SJSA1 (cell line): ENCODE data around the gene MTX2. TPM values are rescaled to one million over a fixed set of nuclear protein-coding genes. Genes with fewer than 3 reads are reported as not detected.
A peak's percentile ranks its signal among the peaks of the same experiment; 100 is the strongest.

Experiments
- DNase-seq, 2 experiments: peaks; one replicate each; pipeline ENCODE4 v3.0.0-alpha.2; 2015 to 2020; ENCODE audit warnings: low spot score in 2 of 2, low read depth in 1 of 2
- H3K27ac ChIP-seq: fragments of 250-450 bp; sonication (Bioruptor Pico); 2 replicates; pipeline ENCODE4 v1.5.1; 2020; ENCODE audit warnings: mild to moderate bottlenecking, moderate library complexity
- H3K27me3 ChIP-seq: fragments of 250-450 bp; sonication (Bioruptor Pico); replicated peaks from 2 replicates; pipeline ENCODE4 v1.5.1; 2020; ENCODE audit warnings: mild to moderate bottlenecking, moderate library complexity
- H3K36me3 ChIP-seq: fragments of 250-450 bp; sonication (Bioruptor Pico); 2 replicates; pipeline ENCODE4 v1.5.1; 2020; ENCODE audit warnings: mild to moderate bottlenecking
- H3K4me1 ChIP-seq: fragments of 250-450 bp; sonication (Bioruptor Pico); replicated peaks from 2 replicates; pipeline ENCODE4 v1.6.1; 2021; ENCODE audit warnings: mild to moderate bottlenecking
- H3K4me3 ChIP-seq: fragments of 250-450 bp; sonication (Bioruptor Pico); 2 replicates; pipeline ENCODE4 v1.5.1; 2020; ENCODE audit warnings: mild to moderate bottlenecking
- H3K9me3 ChIP-seq: fragments of 250-450 bp; sonication (Bioruptor Pico); replicated peaks from 2 replicates; pipeline ENCODE4 v1.5.1; 2020; ENCODE audit warnings: mild to moderate bottlenecking
- total RNA-seq: library from RNA; depleted of rRNA; stranded (reverse); fragments of >200 nt; shearing (Covaris generic); gene quantifications from 2 replicates; pipeline ENCODE4 v1.2.3, GENCODE V29; 2014

Gene MTX2
- total RNA-seq, 1 experiment from 2014 or later = 34.3 TPM

DNA sequence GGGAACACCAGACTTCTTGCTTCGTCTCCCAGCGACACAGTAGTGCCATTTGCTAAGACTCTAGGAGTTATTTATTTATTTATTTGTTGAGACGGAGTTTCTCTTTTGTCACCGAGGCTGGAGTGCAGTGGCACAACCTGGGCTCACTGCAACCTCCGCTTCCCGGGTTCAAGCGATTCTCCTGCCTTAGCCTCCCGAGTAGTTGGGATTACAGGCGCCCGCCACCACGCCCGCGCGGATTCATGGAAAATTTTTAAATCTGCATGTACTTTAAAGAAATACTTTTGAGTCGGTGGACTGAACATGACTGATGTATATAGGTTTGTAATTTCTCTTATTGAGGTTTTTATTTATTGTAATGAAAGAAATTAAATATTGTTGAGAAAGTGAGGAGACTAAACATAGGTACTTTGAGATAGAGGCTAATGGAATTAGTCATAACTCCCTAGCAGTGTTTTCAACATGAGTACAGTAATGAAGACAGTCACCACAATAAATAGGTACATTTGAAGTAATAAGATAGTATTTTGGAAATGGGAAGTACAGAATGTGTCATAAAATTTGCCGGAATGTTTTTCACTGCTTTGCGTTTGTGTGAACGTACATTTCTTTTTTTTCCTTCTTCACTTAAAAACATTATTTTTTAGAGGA is 983 bp downstream of the MTX2 start:
- H3K27ac ChIP-seq = peak overlapping the region; percentile 72; the same call in 1 of the 2 replicates
- no peak for DNase-seq
- no peaks in the 10 kb centered on the region for H3K4me1 ChIP-seq

DNA sequence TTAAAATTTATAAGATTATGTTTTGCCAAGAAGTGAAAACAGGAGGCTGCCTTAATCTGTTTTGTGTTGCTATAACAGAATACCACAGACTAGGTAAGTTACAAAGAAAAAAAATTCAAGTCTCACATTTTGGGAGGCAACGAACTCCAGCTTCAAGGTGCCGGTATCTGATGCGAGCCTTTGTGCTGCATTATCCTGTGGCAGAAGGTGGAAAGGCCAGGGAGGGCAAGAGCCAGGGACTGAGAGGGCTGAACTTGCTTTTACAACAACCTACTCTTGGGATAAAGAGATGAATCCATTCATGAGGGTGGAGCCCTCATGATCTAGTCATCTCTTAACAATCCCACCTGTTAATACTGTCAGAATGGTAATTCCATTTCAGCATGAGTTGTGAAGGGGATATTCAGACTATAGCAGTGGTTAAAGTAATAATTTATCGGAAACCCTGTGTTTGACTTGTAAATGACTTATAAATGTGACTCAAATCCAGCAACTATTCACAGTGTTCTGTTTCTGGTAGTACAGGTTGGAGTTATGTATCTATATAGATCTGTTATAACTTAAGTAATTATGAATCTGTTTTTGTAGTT is 3.7 kb downstream of the MTX2 start:
- Histone ChIP-seq H3K4me1 (no peaks in the 10 kb centered on the region), H3K4me3 (no peak overlapping the region), H3K27ac (no peak overlapping the region), H3K9me3 (no peaks in the 10 kb centered on the region), H3K27me3 (no peaks in the 10 kb centered on the region), H3K36me3 (0 out of 2 replicates have a peak, but pooled peaks cover 2% of the 10 kb centered on the region)
- no peak for DNase-seq

More for the DNA sequence above, 983 bp downstream of the MTX2 start:
- no peaks in the 10 kb centered on the region for H3K27me3 ChIP-seq
- no peaks in the 10 kb centered on the region for H3K36me3 ChIP-seq
- H3K4me3 ChIP-seq = peak overlapping the region; percentile 82
- no peaks in the 10 kb centered on the region for H3K9me3 ChIP-seq

DNA sequence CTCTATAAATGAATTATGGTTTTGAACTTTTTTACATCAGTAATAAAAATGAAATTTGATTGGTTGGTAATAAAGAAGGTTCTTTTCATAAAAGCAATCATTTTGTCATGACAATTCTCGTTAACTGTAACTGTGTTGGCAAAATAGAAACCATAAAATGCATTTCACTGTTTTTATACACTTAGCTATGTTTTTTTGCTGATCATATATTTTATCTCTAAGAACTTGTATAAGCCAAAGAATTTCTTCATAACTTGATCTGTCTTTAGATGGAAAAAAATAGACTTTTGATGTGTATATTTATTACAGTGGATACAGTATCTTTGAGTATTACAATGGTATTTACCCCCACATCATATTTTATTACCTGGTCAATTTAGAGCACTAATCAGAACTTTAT is 9.7 kb downstream of the MTX2 start:
- no peak overlapping the region for H3K27ac ChIP-seq
- no peak for DNase-seq

DNA sequence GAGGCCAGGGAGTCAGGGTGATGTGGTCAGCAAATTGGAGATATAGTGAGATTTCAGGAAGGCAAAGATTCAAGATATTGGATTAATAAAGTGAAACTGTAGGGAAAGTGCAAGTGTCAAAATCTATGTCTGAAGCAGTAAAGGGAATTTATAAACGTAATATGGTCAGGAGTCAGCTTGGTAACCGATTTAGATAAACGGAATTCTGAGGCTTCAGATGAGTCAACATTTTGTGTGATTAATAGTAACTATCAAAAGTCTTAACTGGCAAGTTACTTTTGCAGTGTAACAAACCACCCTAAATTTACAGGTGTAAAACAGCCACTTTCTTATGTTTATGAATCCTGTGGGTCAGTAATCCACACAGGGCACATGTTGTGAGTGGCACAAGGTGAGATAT is 10.9 kb downstream of the MTX2 start:
- Histone ChIP-seq H3K4me1 (peaks cover 13% of the 10 kb centered on the region), H3K27ac (no peak overlapping the region), H3K36me3 (0 out of 2 replicates have a peak, but pooled peaks cover 2% of the 10 kb centered on the region), H3K4me3 (no peak overlapping the region), H3K27me3 (no peaks in the 10 kb centered on the region), H3K9me3 (no peaks in the 10 kb centered on the region)
- DNase-seq = no peak

More for the DNA sequence above, 9.7 kb downstream of the MTX2 start:
- no peak overlapping the region for H3K4me3 ChIP-seq
- H3K36me3 ChIP-seq = 0 out of 2 replicates have a peak, but pooled peaks cover 2% of the 10 kb centered on the region
- H3K27me3 ChIP-seq = no peaks in the 10 kb centered on the region
- peaks cover 13% of the 10 kb centered on the region for H3K4me1 ChIP-seq
- no peaks in the 10 kb centered on the region for H3K9me3 ChIP-seq

DNA sequence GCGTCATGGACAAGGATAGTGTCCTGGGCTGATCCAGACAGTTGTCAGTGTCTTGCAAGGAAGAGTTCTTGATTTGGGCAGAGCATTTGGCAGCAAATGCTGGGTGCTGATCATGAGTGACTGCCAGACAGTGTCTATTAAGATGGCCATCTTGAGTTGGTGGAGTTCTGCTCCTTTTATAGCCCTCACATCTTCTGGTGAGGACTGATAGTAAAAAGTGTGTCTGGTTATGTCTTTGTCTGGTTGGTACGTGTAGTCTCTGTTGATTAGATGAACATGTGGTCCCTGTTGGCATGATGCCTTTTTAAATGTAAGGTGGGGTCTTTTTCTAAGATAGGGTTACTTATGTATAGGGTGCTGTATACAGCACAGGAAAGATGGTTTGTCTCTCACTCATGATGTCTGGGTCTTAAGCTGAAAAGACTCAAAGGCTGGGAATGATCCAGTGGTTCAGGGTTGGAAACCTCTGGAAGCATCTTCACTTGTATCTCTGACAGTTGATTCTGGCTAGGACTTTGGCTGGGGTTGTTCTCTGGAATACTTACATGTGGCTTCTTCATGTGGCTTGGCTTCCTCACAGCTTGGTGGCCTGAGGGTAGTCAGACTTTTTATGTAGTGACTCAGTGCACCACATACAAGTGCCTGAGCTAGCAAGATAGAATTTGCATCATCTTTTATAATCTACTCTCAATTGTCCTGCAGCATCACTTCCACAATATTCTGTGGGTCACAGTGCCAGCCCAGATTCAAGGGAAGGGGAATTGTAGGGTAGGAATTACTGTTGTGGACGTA is 11.8 kb downstream of the MTX2 start:
- Histone ChIP-seq H3K36me3 (0 out of 2 replicates have a peak, but pooled peaks cover 2% of the 10 kb centered on the region), H3K4me3 (no peak overlapping the region), H3K27ac (no peak overlapping the region), H3K4me1 (peaks cover 13% of the 10 kb centered on the region), H3K27me3 (no peaks in the 10 kb centered on the region), H3K9me3 (no peaks in the 10 kb centered on the region)
- DNase-seq = no peak

DNA sequence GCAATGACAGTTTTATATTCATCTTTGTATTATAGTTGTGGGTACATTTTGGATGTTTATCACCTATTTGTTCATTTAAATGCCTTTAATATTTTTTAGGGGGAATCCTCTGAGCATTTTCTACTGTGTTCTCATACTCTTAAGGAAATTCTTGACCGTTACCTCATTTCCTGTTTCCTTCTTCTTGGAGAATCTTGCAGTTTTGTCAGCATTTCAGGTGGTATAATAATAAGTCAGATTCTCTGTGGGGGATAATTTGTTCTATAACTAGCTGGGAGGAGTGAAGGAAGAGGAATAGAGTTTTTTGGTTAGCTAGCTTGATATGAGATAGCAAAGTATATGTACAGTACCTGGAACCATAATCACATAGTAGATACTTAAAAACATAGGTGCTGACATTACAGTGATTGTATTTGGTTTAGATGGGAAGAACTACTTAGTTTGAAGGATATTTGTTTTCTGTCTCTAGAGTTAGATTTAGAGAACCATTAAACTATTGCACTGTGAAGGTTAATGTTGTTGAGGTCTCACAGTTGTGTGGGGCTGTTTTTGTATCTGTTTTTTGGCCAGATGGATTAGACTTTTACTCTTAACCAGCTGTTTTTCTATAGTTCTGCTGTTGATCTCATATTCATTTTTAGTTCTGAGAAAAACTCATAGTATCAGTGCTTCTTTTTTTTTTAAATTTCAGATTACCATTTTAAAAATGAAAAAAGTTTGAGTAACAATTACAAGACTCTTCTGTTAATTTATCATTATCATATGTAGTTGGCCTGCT is 14.2 kb downstream of the MTX2 start:
- no peaks in the 10 kb centered on the region for H3K36me3 ChIP-seq
- no peaks in the 10 kb centered on the region for H3K9me3 ChIP-seq
- H3K27me3 ChIP-seq = no peaks in the 10 kb centered on the region
- no peak overlapping the region for H3K4me3 ChIP-seq
- no peak overlapping the region for H3K27ac ChIP-seq
- DNase-seq = no peak
- peaks cover 13% of the 10 kb centered on the region for H3K4me1 ChIP-seq

DNA sequence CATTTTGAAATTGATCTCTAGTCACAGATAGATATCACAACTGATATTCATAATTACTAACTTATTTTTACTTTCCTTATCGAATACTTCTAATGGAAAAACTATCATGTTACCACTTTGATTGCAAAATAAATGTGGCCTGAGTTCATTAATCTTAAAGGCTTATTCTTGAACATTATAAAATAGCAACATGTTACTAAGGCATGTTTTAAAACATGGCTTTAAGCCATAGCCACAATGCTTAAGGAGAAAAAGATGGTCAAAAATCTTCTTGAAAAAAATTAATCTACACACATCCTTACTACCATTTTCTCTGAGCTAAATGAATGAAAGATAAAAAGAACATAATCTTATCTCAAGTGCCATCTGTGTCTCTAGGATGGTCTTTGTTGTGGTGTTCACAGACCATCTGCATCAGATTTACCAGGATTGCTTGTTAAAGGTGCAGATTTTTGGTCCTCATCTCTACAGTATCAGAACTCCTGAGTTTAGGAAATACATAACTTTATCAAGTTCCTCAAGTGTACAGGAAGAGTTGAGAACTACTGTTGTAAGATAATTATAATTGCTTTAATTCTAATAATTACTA is 15.3 kb downstream of the MTX2 start:
- H3K27ac ChIP-seq = no peak overlapping the region
- H3K27me3 ChIP-seq = no peaks in the 10 kb centered on the region
- no peak for DNase-seq
- H3K9me3 ChIP-seq = no peaks in the 10 kb centered on the region
- no peak overlapping the region for H3K4me3 ChIP-seq
- peaks cover 13% of the 10 kb centered on the region for H3K4me1 ChIP-seq
- H3K36me3 ChIP-seq = no peaks in the 10 kb centered on the region

DNA sequence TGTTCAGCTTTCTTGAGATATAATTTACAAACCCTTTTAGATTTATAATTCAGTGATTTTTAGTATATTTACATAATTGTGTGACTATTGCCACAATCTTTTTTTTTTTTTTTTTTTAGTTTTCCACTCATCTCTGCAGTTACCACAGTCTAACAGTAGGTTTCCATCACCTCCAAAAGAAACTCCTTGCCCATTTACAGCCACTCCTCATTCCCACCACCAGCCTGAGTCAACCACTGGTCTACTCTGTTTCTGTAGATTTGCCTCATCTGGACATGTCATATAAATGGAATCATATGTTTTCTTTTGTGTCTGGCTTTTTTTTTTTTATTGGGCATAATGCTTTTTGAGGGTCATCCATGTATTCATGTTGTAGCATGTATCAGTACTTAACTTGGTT is 16.1 kb downstream of the MTX2 start:
- no peak overlapping the region for H3K4me3 ChIP-seq
- peaks cover 9% of the 10 kb centered on the region for H3K4me1 ChIP-seq
- H3K27me3 ChIP-seq = no peaks in the 10 kb centered on the region
- H3K36me3 ChIP-seq = no peaks in the 10 kb centered on the region
- DNase-seq = no peak
- no peak overlapping the region for H3K27ac ChIP-seq
- H3K9me3 ChIP-seq = no peaks in the 10 kb centered on the region

DNA sequence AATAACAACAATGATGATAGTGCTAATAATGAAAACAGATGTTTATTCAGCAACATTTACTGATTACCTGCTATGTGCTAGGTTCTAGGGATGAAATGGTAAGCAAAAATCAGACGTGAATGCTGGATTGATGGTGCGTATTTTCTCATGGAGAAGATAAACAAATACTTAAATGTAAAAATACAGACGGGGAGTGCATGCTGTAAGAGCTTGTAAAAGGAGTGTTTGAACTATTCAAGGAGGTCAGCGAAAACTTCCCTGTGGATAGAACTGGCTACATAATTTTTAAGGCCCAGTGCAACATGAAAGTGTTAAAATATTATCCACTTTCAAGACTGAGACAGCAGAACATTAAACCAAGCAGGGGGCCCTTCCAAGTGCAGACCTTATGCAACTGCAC is 22.1 kb downstream of the MTX2 start:
- no peak for DNase-seq
- no peak overlapping the region for H3K27ac ChIP-seq

DNA sequence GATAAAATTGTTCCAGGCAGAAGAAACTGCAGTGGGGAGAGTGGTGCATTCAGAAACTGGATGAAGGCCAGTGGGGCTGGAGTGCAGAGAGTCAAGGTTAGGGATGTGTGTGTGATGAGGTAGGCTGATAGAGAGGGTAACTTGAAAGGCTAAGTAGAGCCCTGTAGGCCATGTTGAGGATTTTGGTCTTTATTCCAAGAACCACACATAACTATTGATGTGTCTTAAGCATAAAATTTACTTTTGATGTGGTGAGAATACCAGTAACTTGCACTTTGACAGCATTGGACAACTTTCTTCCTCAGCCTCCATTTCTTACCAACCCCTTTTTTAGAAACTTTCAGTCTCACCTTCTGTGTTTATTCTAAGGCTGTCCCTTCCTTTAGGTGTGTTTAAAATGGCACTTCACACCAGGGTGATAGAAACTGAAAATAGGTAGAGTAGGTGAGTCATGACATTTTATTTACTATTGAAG is 22.6 kb downstream of the MTX2 start:
- H3K27ac ChIP-seq = no peak overlapping the region
- no peaks in the 10 kb centered on the region for H3K36me3 ChIP-seq
- 0 out of 2 replicates have a peak, but pooled peaks cover 6% of the 10 kb centered on the region for H3K4me1 ChIP-seq
- H3K4me3 ChIP-seq = no peak overlapping the region
- H3K9me3 ChIP-seq = no peaks in the 10 kb centered on the region
- H3K27me3 ChIP-seq = no peaks in the 10 kb centered on the region
- no peak for DNase-seq

More for the DNA sequence above, 22.1 kb downstream of the MTX2 start:
- H3K27me3 ChIP-seq = no peaks in the 10 kb centered on the region
- H3K4me1 ChIP-seq = 0 out of 2 replicates have a peak, but pooled peaks cover 6% of the 10 kb centered on the region
- H3K4me3 ChIP-seq = no peak overlapping the region
- no peaks in the 10 kb centered on the region for H3K36me3 ChIP-seq
- H3K9me3 ChIP-seq = no peaks in the 10 kb centered on the region

DNA sequence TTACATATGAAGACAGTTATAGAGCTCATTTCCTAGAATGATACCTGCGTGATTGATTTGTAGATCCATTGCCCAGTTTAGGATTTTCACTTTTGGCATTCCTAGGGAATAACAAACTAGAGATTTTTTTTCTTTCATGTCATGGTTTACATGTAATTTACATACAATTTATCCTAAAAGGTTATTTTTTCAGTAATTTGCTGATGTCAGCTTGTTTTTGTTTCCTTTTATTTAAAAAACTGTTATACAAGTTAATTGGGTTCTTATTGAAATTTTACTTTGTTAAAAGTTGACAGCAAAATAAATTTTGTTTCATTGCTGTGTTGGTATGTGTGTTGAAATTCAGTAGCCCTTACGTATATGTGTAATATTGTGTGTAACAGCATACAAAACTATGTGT is 23.4 kb downstream of the MTX2 start:
- Histone ChIP-seq H3K4me3 (no peak overlapping the region), H3K36me3 (no peaks in the 10 kb centered on the region), H3K9me3 (no peaks in the 10 kb centered on the region), H3K27ac (no peak overlapping the region), H3K4me1 (0 out of 2 replicates have a peak, but pooled peaks cover 6% of the 10 kb centered on the region), H3K27me3 (no peaks in the 10 kb centered on the region)
- DNase-seq = no peak

DNA sequence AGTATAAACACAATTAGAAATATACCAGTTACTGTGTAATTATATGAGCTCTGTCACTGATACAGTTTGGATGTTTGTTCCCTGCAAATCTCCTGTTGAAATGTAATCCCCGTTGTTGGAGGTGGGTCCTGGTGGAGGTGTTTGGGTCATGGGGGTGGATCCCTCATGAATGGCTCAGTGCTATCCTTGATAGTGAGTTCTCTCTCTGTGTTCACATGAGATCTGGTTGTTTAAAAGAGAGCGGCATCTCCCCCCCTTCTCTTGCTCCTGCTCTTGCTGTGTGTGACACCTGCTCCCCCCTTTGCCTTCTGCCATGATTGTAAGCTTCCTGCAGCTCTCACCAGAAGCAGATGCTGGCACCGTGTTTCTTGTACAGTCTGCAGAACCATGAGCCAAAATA is 24.1 kb downstream of the MTX2 start:
- no peak for DNase-seq
- no peaks in the 10 kb centered on the region for H3K27me3 ChIP-seq
- H3K36me3 ChIP-seq = no peaks in the 10 kb centered on the region
- H3K4me3 ChIP-seq = no peak overlapping the region
- no peak overlapping the region for H3K27ac ChIP-seq
- H3K9me3 ChIP-seq = no peaks in the 10 kb centered on the region
- H3K4me1 ChIP-seq = 0 out of 2 replicates have a peak, but pooled peaks cover 6% of the 10 kb centered on the region

DNA sequence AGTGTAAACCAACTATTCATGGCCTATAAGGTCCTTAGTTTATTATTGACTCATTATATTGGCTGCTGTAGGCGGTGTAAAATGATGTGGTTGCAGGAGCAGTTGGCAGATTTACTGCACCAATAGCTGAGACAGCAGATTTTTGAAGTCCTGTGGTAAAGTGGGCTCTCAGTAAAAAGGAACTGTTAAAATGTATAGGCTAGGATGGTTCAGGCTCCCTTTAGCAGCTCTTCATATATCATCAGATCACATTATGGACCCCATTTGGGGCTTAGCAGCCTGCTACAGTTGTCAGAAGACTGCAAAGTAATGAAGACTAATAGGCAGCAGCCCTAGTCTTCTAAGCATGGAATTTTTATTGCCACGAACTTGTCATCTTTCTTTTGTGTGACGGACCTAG is 27.8 kb downstream of the MTX2 start:
- no peak for DNase-seq
- Histone ChIP-seq H3K27ac (no peak overlapping the region), H3K27me3 (no peaks in the 10 kb centered on the region), H3K9me3 (no peaks in the 10 kb centered on the region), H3K4me3 (no peak overlapping the region), H3K36me3 (no peaks in the 10 kb centered on the region), H3K4me1 (0 out of 2 replicates have a peak, but pooled peaks cover 4% of the 10 kb centered on the region)
